Vagina (tissue), 2 donors: Measurements from ENCODE around the gene CALD1. TPM values are rescaled to one million over a fixed set of nuclear protein-coding genes. Genes with fewer than 3 reads are reported as not detected.

Experiments used
- DNase-seq, 2 donors: peaks; one replicate each; pipeline ENCODE4 v3.0.0-alpha.2; 2017; ENCODE audit errors: extremely low spot score in 2 of 2
- H3K27ac ChIP-seq: fragments of 200-600 bp; sonication (generic); one replicate; pipeline ENCODE4 v1.5.1; 2019
- H3K27me3 ChIP-seq: fragments of 200-600 bp; sonication (generic); one replicate; pipeline ENCODE4 v1.5.1; 2019
- H3K36me3 ChIP-seq, 2 donors: fragments of 200-600 bp; sonication (generic); one replicate each; pipeline ENCODE4 v1.5.1; 2017 to 2019
- H3K4me1 ChIP-seq: fragments of 200-600 bp; sonication (generic); one replicate; pipeline ENCODE4 v1.5.1; 2019
- H3K4me3 ChIP-seq, 2 donors: fragments of 200-600 bp; sonication (generic); 1 replicate in 1 of 2; 2 replicates in 1 of 2; pipeline ENCODE4 v1.5.1; 2016 to 2019
- H3K9me3 ChIP-seq: fragments of 200-600 bp; sonication (generic); one replicate; pipeline ENCODE4 v1.5.1; 2019
- CTCF ChIP-seq, 3 experiments: fragments of 450-650 bp in 2 of 3; fragments of 200-600 bp in 1 of 3; sonication (generic) in 1 of 3; IDR thresholded peaks; one replicate each; pipeline ENCODE4 v1.5.1; 2017 to 2019; ENCODE audit warnings: antibody characterized with exemption in 3 of 3, mild to moderate bottlenecking in 2 of 3, moderate library complexity in 2 of 3
- POLR2A ChIP-seq, 2 donors: fragments of 450-650 bp; IDR thresholded peaks; one replicate each; pipeline ENCODE4 v1.6.1; 2017; ENCODE audit warnings: antibody characterized with exemption in 2 of 2, mild to moderate bottlenecking in 2 of 2, moderate library complexity in 2 of 2
- POLR2AphosphoS5 ChIP-seq, 2 donors: sonication (generic); formaldehyde crosslinking; IDR thresholded peaks; one replicate each; pipeline ENCODE4 v1.9.0; 2017; ENCODE audit warnings: antibody characterized with exemption in 2 of 2, mild to moderate bottlenecking in 2 of 2, low read depth in 1 of 2; ENCODE audit not compliant: insufficient read depth in 1 of 2
- intact Hi-C: fragments of 100-400 bp; cut with DNase I; formaldehyde crosslinking; loops from one replicate; pipeline ENCODE4 v1.15.1; 2023
- total RNA-seq: library from RNA; depleted of rRNA; stranded (reverse); fragments of >200 nt; gene quantifications from one replicate; pipeline ENCODE4 v1.2.3, GENCODE V29; 2016

Gene CALD1
- total RNA-seq, 1 donor from 2014 or later, result 343 TPM

GRCh38 chr7:134806197-134806596 lies 26.8 kb downstream of the CALD1 start:
- H3K36me3 ChIP-seq, result no peaks in the 10 kb centered on the region
- intact Hi-C loops, result no loop called here
- no peak overlapping the region for H3K27ac ChIP-seq
- no peaks in the 10 kb centered on the region for H3K27me3 ChIP-seq
- H3K4me1 ChIP-seq, result peaks cover 51% of the 10 kb centered on the region
- no peak for DNase-seq
- no peak for TF ChIP-seq POLR2A (IDR thresholded peaks at IDR 0.05)
- no peak overlapping the region for H3K4me3 ChIP-seq
- no peaks in the 10 kb centered on the region for H3K9me3 ChIP-seq

DNA sequence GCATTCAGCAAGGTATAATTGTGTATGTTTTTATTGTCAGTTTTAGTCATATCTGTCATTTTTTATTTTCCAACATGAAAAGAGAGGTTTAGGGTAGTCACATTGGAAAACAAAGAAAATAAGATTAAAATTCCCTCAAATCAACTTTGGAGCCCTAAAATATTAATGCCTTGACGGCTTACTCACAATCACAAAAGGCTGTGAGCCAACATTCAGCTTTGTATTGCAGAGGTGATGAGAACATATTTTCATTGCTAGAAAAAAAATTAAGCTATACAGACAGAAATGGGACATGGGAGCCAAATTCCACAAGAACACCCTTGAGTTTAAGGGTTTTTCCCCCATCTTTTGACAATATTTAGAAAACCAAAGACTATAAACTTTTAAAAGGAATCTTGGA lies 30.2 kb downstream of the CALD1 start:
- Histone ChIP-seq H3K4me1 (peaks cover 67% of the 10 kb centered on the region), H3K27ac (no peak overlapping the region), H3K9me3 (no peaks in the 10 kb centered on the region), H3K36me3 (no peaks in the 10 kb centered on the region), H3K27me3 (no peaks in the 10 kb centered on the region), H3K4me3 (no peak overlapping the region)
- intact Hi-C loops, result no loop called here
- TF ChIP-seq POLR2AphosphoS5 (IDR thresholded peaks at IDR 0.05; ENCODE audit: insufficient read depth in 1 of 2, low read depth in 1 of 2) (no peak), POLR2A (IDR thresholded peaks at IDR 0.05) (no peak), CTCF (IDR thresholded peaks at IDR 0.05) (no peak)
- DNase-seq, result no peak

GRCh38 chr7:134811765-134812164 lies 32.3 kb downstream of the CALD1 start:
- H3K4me1 ChIP-seq, result peaks cover 66% of the 10 kb centered on the region

DNA sequence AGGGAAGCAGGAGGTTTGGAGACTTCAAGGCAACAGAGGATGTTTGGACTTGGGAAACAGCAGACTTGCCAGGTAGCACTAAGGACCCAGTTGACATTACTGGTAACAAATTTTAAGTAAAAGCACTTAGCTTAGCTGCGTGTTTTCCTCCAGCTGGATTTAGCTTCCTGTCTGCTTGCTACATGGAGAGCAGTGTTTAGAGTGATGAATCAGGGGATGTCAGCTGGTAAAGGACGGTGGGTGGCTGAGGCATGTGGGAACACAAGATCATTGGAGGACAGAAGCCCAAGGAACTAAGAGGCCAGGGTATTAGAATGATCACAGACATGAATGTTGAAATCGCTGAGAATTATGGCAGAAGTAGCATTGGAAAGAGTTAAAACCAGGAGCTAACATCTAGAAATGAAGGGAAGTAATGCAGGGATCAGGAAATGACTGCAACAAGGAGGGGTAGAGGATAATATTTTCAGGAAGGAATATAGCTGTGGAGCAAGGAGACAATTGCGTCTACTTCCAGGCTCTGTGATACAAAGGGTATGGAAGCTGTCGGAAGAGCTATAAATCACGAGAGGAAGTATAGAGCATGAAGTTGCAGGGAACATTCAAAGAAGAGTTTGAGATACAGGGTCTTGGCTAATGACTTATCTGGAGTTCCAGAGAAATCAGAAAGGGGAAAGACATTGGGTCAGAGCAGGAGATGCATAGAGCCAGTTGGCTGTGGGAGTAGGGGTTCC lies 34.4 kb downstream of the CALD1 start:
- TF ChIP-seq CTCF (IDR thresholded peaks at IDR 0.05) (no peak), POLR2A (IDR thresholded peaks at IDR 0.05) (no peak)
- Histone ChIP-seq H3K27ac (no peak overlapping the region), H3K9me3 (no peaks in the 10 kb centered on the region), H3K36me3 (no peaks in the 10 kb centered on the region), H3K27me3 (no peaks in the 10 kb centered on the region), H3K4me3 (no peak overlapping the region), H3K4me1 (peaks cover 57% of the 10 kb centered on the region)
- DNase-seq, result no peak
- intact Hi-C loops, result no loop called here

More at GRCh38 chr7:134811765-134812164, 32.3 kb downstream of the CALD1 start:
- Histone ChIP-seq H3K4me3 (no peak overlapping the region), H3K36me3 (no peaks in the 10 kb centered on the region), H3K9me3 (no peaks in the 10 kb centered on the region), H3K27ac (peak overlapping the region; percentile 54), H3K27me3 (no peaks in the 10 kb centered on the region)
- no peak for DNase-seq
- intact Hi-C loops, result no loop called here
- peak; percentile 16 to 20 for TF ChIP-seq POLR2AphosphoS5 (IDR thresholded peaks at IDR 0.05; ENCODE audit: insufficient read depth in 1 of 2, low read depth in 1 of 2)
- no peak for TF ChIP-seq CTCF (IDR thresholded peaks at IDR 0.05)
- TF ChIP-seq POLR2A (IDR thresholded peaks at IDR 0.05), result no peak

GRCh38 chr7:134814730-134815364 lies 35.4 kb downstream of the CALD1 start:
- Histone ChIP-seq H3K4me3 (no peak overlapping the region), H3K36me3 (no peaks in the 10 kb centered on the region), H3K27ac (no peak overlapping the region), H3K9me3 (no peaks in the 10 kb centered on the region), H3K27me3 (no peaks in the 10 kb centered on the region), H3K4me1 (peaks cover 52% of the 10 kb centered on the region)
- TF ChIP-seq POLR2AphosphoS5 (IDR thresholded peaks at IDR 0.05; ENCODE audit: insufficient read depth in 1 of 2, low read depth in 1 of 2) (no peak), POLR2A (IDR thresholded peaks at IDR 0.05) (no peak), CTCF (IDR thresholded peaks at IDR 0.05) (no peak)
- intact Hi-C loops, result no loop called here
- DNase-seq, result no peak
